ENCODE data around the gene SLC5A11. TPM values are rescaled to one million over a fixed set of nuclear protein-coding genes. Genes with fewer than 3 reads are reported as not detected.

The SLC5A11 gene
- total RNA-seq, 2 donors from 2014 or later: not detected

DNA sequence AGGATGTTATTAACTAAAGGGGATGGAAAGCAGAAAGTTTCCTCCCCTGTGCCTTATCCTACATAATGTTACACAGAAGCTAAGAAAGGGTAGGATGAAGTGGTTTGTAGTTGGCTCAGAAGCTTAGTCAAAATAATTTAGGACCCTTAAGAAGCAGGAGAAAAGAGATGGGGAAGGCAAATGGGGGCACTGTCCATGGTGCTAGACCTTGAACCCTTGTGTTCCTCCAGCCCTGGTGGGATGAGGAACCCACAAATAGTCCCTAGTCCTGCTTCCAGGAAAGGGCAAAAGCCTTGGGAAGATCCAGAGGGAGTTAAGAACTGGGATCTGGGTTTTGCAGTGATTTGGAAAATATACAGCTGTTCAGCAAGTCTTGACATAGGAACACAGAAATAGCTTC, 54.5 kb downstream of the SLC5A11 start:
- H3K9me3 ChIP-seq: no peaks in the 10 kb centered on the region
- no peak for DNase-seq (ENCODE audit: low spot score)
- H3K36me3 ChIP-seq: no peaks in the 10 kb centered on the region
- no peak overlapping the region for H3K4me3 ChIP-seq
- H3K4me1 ChIP-seq (replicated peaks): no peaks in the 10 kb centered on the region
- H3K27ac ChIP-seq: no peak overlapping the region
- no peaks in the 10 kb centered on the region for H3K27me3 ChIP-seq (replicated peaks; ENCODE audit: insufficient read depth)
- intact Hi-C loops (cut with DNase I): no loop called here
- no peak for TF ChIP-seq POLR2A (IDR thresholded peaks at IDR 0.05)
- TF ChIP-seq, protein P1, sequence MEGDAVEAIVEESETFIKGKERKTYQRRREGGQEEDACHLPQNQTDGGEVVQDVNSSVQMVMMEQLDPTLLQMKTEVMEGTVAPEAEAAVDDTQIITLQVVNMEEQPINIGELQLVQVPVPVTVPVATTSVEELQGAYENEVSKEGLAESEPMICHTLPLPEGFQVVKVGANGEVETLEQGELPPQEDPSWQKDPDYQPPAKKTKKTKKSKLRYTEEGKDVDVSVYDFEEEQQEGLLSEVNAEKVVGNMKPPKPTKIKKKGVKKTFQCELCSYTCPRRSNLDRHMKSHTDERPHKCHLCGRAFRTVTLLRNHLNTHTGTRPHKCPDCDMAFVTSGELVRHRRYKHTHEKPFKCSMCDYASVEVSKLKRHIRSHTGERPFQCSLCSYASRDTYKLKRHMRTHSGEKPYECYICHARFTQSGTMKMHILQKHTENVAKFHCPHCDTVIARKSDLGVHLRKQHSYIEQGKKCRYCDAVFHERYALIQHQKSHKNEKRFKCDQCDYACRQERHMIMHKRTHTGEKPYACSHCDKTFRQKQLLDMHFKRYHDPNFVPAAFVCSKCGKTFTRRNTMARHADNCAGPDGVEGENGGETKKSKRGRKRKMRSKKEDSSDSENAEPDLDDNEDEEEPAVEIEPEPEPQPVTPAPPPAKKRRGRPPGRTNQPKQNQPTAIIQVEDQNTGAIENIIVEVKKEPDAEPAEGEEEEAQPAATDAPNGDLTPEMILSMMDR (IDR thresholded peaks at IDR 0.05): no peak
- no peak for TF ChIP-seq POLR2AphosphoS5 (IDR thresholded peaks at IDR 0.05)

DNA sequence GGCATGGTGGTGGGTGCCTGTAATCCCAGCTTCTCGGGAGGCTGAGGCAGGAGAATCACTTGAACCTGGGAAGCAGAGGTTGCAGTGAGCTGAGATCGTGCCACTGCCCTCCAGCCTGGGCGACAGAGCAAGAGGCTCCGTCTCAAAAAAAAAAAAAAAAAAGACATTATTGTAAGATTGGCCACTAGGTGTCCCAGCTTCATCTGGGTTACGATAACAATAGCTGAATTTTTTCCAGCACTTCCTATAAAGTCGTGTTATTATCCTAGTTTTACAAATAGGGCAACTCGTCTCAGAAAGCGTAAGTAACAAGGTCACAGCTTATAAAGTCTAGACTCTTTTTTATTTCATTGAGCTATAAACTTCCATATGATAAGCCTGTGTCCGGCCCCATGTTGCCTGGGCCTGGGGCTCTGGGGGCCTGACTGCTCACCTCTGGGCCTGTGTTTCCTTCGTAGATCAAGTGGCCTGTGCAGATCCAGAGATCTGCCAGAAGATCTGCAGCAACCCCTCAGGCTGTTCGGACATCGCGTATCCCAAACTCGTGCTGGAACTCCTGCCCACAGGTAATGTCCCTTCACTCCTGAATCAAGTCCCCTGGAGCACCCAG, 60.5 kb downstream of the SLC5A11 start:
- no peaks in the 10 kb centered on the region for H3K36me3 ChIP-seq
- no peaks in the 10 kb centered on the region for H3K27me3 ChIP-seq (replicated peaks; ENCODE audit: insufficient read depth)
- no peak overlapping the region for H3K4me3 ChIP-seq
- no peaks in the 10 kb centered on the region for H3K9me3 ChIP-seq
- no peak for DNase-seq (ENCODE audit: low spot score)
- H3K4me1 ChIP-seq (replicated peaks): no peaks in the 10 kb centered on the region
- no peak for TF ChIP-seq POLR2A (IDR thresholded peaks at IDR 0.05)
- TF ChIP-seq, protein P1 (IDR thresholded peaks at IDR 0.05): peak in 2 of 4 experiments; percentile 23 to 46
- WGBS: 40% methylated on average over 14 of the region's 14 CpGs
- H3K27ac ChIP-seq: no peak overlapping the region
- intact Hi-C loops (cut with DNase I): no loop called here

- WGBS: 95% methylated on average over 10 of the region's 10 CpGs
Measured at GRCh38 chr16:24906901-24907300, 61.1 kb downstream of the SLC5A11 start.

GRCh38 chr16:24908716-24909115, 63.0 kb downstream of the SLC5A11 start:
- intact Hi-C loops (cut with DNase I): no loop called here
- WGBS: 92% methylated on average over 10 of the region's 10 CpGs

More at GRCh38 chr16:24906901-24907300, 61.1 kb downstream of the SLC5A11 start:
- H3K4me1 ChIP-seq (replicated peaks): no peaks in the 10 kb centered on the region
- no peak for TF ChIP-seq POLR2AphosphoS5 (IDR thresholded peaks at IDR 0.05)
- TF ChIP-seq, protein P1 (IDR thresholded peaks at IDR 0.05): no peak
- no peak for TF ChIP-seq POLR2A (IDR thresholded peaks at IDR 0.05)
- no peaks in the 10 kb centered on the region for H3K27me3 ChIP-seq (replicated peaks; ENCODE audit: insufficient read depth)
- no peak for DNase-seq (ENCODE audit: low spot score)
- intact Hi-C loops (cut with DNase I): no loop called here
- no peak overlapping the region for H3K27ac ChIP-seq
- no peak overlapping the region for H3K4me3 ChIP-seq
- H3K36me3 ChIP-seq: no peaks in the 10 kb centered on the region
- no peaks in the 10 kb centered on the region for H3K9me3 ChIP-seq

GRCh38 chr16:24909856-24910255, 64.1 kb downstream of the SLC5A11 start:
- 83% methylated on average over 5 of the region's 5 CpGs for WGBS
- intact Hi-C loops (cut with DNase I): no loop called here
- no peaks in the 10 kb centered on the region for H3K4me1 ChIP-seq (replicated peaks)
- H3K9me3 ChIP-seq: no peaks in the 10 kb centered on the region
- DNase-seq (ENCODE audit: low spot score): no peak
- H3K27me3 ChIP-seq (replicated peaks; ENCODE audit: insufficient read depth): no peaks in the 10 kb centered on the region
- H3K36me3 ChIP-seq: no peaks in the 10 kb centered on the region
- H3K27ac ChIP-seq: no peak overlapping the region
- no peak overlapping the region for H3K4me3 ChIP-seq
- TF ChIP-seq POLR2AphosphoS5 (IDR thresholded peaks at IDR 0.05): no peak
- TF ChIP-seq, protein P1 (IDR thresholded peaks at IDR 0.05): no peak
- no peak for TF ChIP-seq POLR2A (IDR thresholded peaks at IDR 0.05)

More at GRCh38 chr16:24908716-24909115, 63.0 kb downstream of the SLC5A11 start:
- Histone ChIP-seq H3K27ac (no peak overlapping the region), H3K4me3 (no peak overlapping the region), H3K27me3 (replicated peaks; ENCODE audit: insufficient read depth) (no peaks in the 10 kb centered on the region), H3K4me1 (replicated peaks) (no peaks in the 10 kb centered on the region), H3K9me3 (no peaks in the 10 kb centered on the region), H3K36me3 (no peaks in the 10 kb centered on the region)
- TF ChIP-seq POLR2A (IDR thresholded peaks at IDR 0.05): no peak
- no peak for TF ChIP-seq POLR2AphosphoS5 (IDR thresholded peaks at IDR 0.05)
- TF ChIP-seq, protein P1 (IDR thresholded peaks at IDR 0.05): no peak
- DNase-seq (ENCODE audit: low spot score): no peak

Data from prostate gland (tissue), 2 donors.